ENCODE measurements around the gene TOMM5. TPM values are rescaled to one million over a fixed set of nuclear protein-coding genes. Genes with fewer than 3 reads are reported as not detected.
A peak's percentile ranks its signal among the peaks of the same experiment; 100 is the strongest.

TOMM5 gene
- total RNA-seq, 1 donor from 2014 or later = 52.5 TPM

- DNase-seq (ENCODE audit: low spot score) = no peak
- no peaks in the 10 kb centered on the region for H3K36me3 Mint-ChIP-seq (ENCODE audit: low read depth, unreplicated experiment)
- no peaks in the 10 kb centered on the region for H3K27me3 Mint-ChIP-seq (ENCODE audit: unreplicated experiment)
- H3K27ac Mint-ChIP-seq (ENCODE audit: unreplicated experiment) = no peak overlapping the region
- H3K9me3 Mint-ChIP-seq (ENCODE audit: unreplicated experiment) = no peaks in the 10 kb centered on the region
- H3K4me1 Mint-ChIP-seq (ENCODE audit: unreplicated experiment) = peaks cover 8% of the 10 kb centered on the region
- TF ChIP-seq CTCF (IDR thresholded peaks at IDR 0.05; ENCODE audit: unreplicated experiment) = no peak
- no peak overlapping the region for H3K4me3 Mint-ChIP-seq (ENCODE audit: unreplicated experiment)
These were observed 1.6 kb upstream of the TOMM5 start for GRCh38 chr9:37593883-37594448.

GRCh38 chr9:37587521-37587920, 4.9 kb downstream of the TOMM5 start:
- Mint-ChIP-seq H3K4me3 (ENCODE audit: unreplicated experiment) (no peak overlapping the region), H3K27ac (ENCODE audit: unreplicated experiment) (no peak overlapping the region), H3K9me3 (ENCODE audit: unreplicated experiment) (no peaks in the 10 kb centered on the region), H3K4me1 (ENCODE audit: unreplicated experiment) (peaks cover 6% of the 10 kb centered on the region), H3K27me3 (ENCODE audit: unreplicated experiment) (no peaks in the 10 kb centered on the region), H3K36me3 (ENCODE audit: low read depth, unreplicated experiment) (peaks cover 14% of the 10 kb centered on the region)
- no peak for DNase-seq (ENCODE audit: low spot score)
- no peak for TF ChIP-seq CTCF (IDR thresholded peaks at IDR 0.05; ENCODE audit: unreplicated experiment)

GRCh38 chr9:37583522-37584121, 8.8 kb downstream of the TOMM5 start:
- no peak overlapping the region for H3K27ac Mint-ChIP-seq (ENCODE audit: unreplicated experiment)

GRCh38 chr9:37582548-37583157, 9.7 kb downstream of the TOMM5 start:
- no peak overlapping the region for H3K27ac Mint-ChIP-seq (ENCODE audit: unreplicated experiment)
- TF ChIP-seq CTCF (IDR thresholded peaks at IDR 0.05; ENCODE audit: unreplicated experiment) = peak; percentile 74
- no peaks in the 10 kb centered on the region for H3K9me3 Mint-ChIP-seq (ENCODE audit: unreplicated experiment)
- no peaks in the 10 kb centered on the region for H3K4me1 Mint-ChIP-seq (ENCODE audit: unreplicated experiment)
- no peak overlapping the region for H3K4me3 Mint-ChIP-seq (ENCODE audit: unreplicated experiment)
- DNase-seq (ENCODE audit: low spot score) = no peak
- peaks cover 14% of the 10 kb centered on the region for H3K36me3 Mint-ChIP-seq (ENCODE audit: low read depth, unreplicated experiment)
- no peaks in the 10 kb centered on the region for H3K27me3 Mint-ChIP-seq (ENCODE audit: unreplicated experiment)

More at GRCh38 chr9:37583522-37584121, 8.8 kb downstream of the TOMM5 start:
- Mint-ChIP-seq H3K36me3 (ENCODE audit: low read depth, unreplicated experiment) (peaks cover 14% of the 10 kb centered on the region), H3K4me1 (ENCODE audit: unreplicated experiment) (no peaks in the 10 kb centered on the region), H3K9me3 (ENCODE audit: unreplicated experiment) (no peaks in the 10 kb centered on the region), H3K4me3 (ENCODE audit: unreplicated experiment) (no peak overlapping the region), H3K27me3 (ENCODE audit: unreplicated experiment) (no peaks in the 10 kb centered on the region)
- no peak for DNase-seq (ENCODE audit: low spot score)
- TF ChIP-seq CTCF (IDR thresholded peaks at IDR 0.05; ENCODE audit: unreplicated experiment) = no peak

Data from endothelial cell (in vitro differentiated cells).